ENCODE measurements around the gene TLK1. TPM values are rescaled to one million over a fixed set of nuclear protein-coding genes. Genes with fewer than 3 reads are reported as not detected.

TLK1 gene
- total RNA-seq, 1 donor from 2014 or later = 58.1 TPM

GRCh38 chr2:171176516-171176915 is 15.8 kb upstream of the TLK1 start:
- no peak for TF ChIP-seq CTCF (IDR thresholded peaks at IDR 0.05)
- ATAC-seq (no peak), DNase-seq (no peak)
- no peak overlapping the region for H3K27ac ChIP-seq
- intact Hi-C loops (cut with DNase I) = no loop called here
- no peaks in the 10 kb centered on the region for H3K9me3 ChIP-seq
- H3K4me3 ChIP-seq = no peak overlapping the region
- no peaks in the 10 kb centered on the region for H3K36me3 ChIP-seq
- H3K27me3 ChIP-seq = no peaks in the 10 kb centered on the region
- H3K4me1 ChIP-seq = peaks cover under 1% of the 10 kb centered on the region

- no peak for ATAC-seq
- TF ChIP-seq CTCF (IDR thresholded peaks at IDR 0.05) = no peak
- Histone ChIP-seq H3K27ac (no peak overlapping the region), H3K4me3 (no peak overlapping the region), H3K27me3 (no peaks in the 10 kb centered on the region), H3K4me1 (no peaks in the 10 kb centered on the region), H3K36me3 (no peaks in the 10 kb centered on the region), H3K9me3 (no peaks in the 10 kb centered on the region)
- no peak for DNase-seq
- intact Hi-C loops (cut with DNase I) = no loop called here
Observed at GRCh38 chr2:171174075-171174474, 13.4 kb upstream of the TLK1 start.

- H3K4me3 ChIP-seq = no peak overlapping the region
- intact Hi-C loops (cut with DNase I) = no loop called here
- H3K36me3 ChIP-seq = no peaks in the 10 kb centered on the region
- no peaks in the 10 kb centered on the region for H3K27me3 ChIP-seq
- no peak for TF ChIP-seq CTCF (IDR thresholded peaks at IDR 0.05)
- H3K4me1 ChIP-seq = no peaks in the 10 kb centered on the region
- no peak for DNase-seq
- no peak overlapping the region for H3K27ac ChIP-seq
- no peak for ATAC-seq
- no peaks in the 10 kb centered on the region for H3K9me3 ChIP-seq
Observed at GRCh38 chr2:171173087-171173486, 12.4 kb upstream of the TLK1 start.

- TF ChIP-seq CTCF (IDR thresholded peaks at IDR 0.05) = no peak
- intact Hi-C loops (cut with DNase I) = no loop called here
- no peaks in the 10 kb centered on the region for H3K4me1 ChIP-seq
Observed at GRCh38 chr2:171171808-171172207, 11.1 kb upstream of the TLK1 start.

GRCh38 chr2:171169839-171170238 is 9.1 kb upstream of the TLK1 start:
- no peak for ATAC-seq
- no peaks in the 10 kb centered on the region for H3K9me3 ChIP-seq
- H3K4me1 ChIP-seq = no peaks in the 10 kb centered on the region
- no peak overlapping the region for H3K4me3 ChIP-seq
- intact Hi-C loops (cut with DNase I) = no loop called here
- H3K36me3 ChIP-seq = no peaks in the 10 kb centered on the region
- DNase-seq = no peak
- no peak overlapping the region for H3K27ac ChIP-seq
- no peaks in the 10 kb centered on the region for H3K27me3 ChIP-seq
- no peak for TF ChIP-seq CTCF (IDR thresholded peaks at IDR 0.05)

More at GRCh38 chr2:171171808-171172207, 11.1 kb upstream of the TLK1 start:
- Histone ChIP-seq H3K36me3 (no peaks in the 10 kb centered on the region), H3K9me3 (no peaks in the 10 kb centered on the region), H3K27ac (no peak overlapping the region), H3K27me3 (no peaks in the 10 kb centered on the region), H3K4me3 (no peak overlapping the region)
- DNase-seq = no peak
- ATAC-seq = no peak

GRCh38 chr2:171169333-171169732 is 8.6 kb upstream of the TLK1 start:
- no peak for ATAC-seq
- Histone ChIP-seq H3K9me3 (no peaks in the 10 kb centered on the region), H3K36me3 (no peaks in the 10 kb centered on the region), H3K4me3 (no peak overlapping the region), H3K27me3 (no peaks in the 10 kb centered on the region), H3K4me1 (no peaks in the 10 kb centered on the region), H3K27ac (no peak overlapping the region)
- no peak for TF ChIP-seq CTCF (IDR thresholded peaks at IDR 0.05)
- intact Hi-C loops (cut with DNase I) = no loop called here
- no peak for DNase-seq

All from upper lobe of right lung (tissue), 1 donor.